Suprapubic skin (tissue), 4 donors: ENCODE results near the gene SMPD3. TPM values are rescaled to one million over a fixed set of nuclear protein-coding genes. Genes with fewer than 3 reads are reported as not detected.

Source experiments
- DNase-seq, 2 donors: peaks; one replicate each; pipeline ENCODE4 v3.0.0-alpha.2; 2019; ENCODE audit warnings: low spot score in 2 of 2
- H3K27ac ChIP-seq: fragments of 200-600 bp; sonication (generic); one replicate; pipeline ENCODE4 v1.5.1; 2019
- H3K27me3 ChIP-seq: fragments of 200-600 bp; sonication (generic); one replicate; pipeline ENCODE4 v1.5.1; 2019
- H3K36me3 ChIP-seq: fragments of 200-600 bp; sonication (generic); one replicate; pipeline ENCODE4 v1.5.1; 2019
- H3K4me1 ChIP-seq: fragments of 200-600 bp; sonication (generic); one replicate; pipeline ENCODE4 v1.5.1; 2019
- H3K4me3 ChIP-seq: fragments of 200-600 bp; sonication (generic); one replicate; pipeline ENCODE4 v1.5.1; 2019; ENCODE audit warnings: mild to moderate bottlenecking
- H3K9me3 ChIP-seq: fragments of 200-600 bp; sonication (generic); one replicate; pipeline ENCODE4 v1.5.1; 2019
- EP300 ChIP-seq: sonication (generic); formaldehyde crosslinking; IDR thresholded peaks from one replicate; pipeline ENCODE4 v1.6.1; 2017; ENCODE audit warnings: antibody characterized with exemption
- POLR2A ChIP-seq, 2 donors: fragments of 450-650 bp; IDR thresholded peaks; one replicate each; pipeline ENCODE4 v1.6.1; 2017; ENCODE audit warnings: antibody characterized with exemption in 2 of 2, mild to moderate bottlenecking in 2 of 2, moderate library complexity in 2 of 2
- POLR2AphosphoS5 ChIP-seq, 3 donors: sonication (generic); formaldehyde crosslinking; IDR thresholded peaks; one replicate each; pipeline ENCODE4 v1.6.1; 2017; ENCODE audit warnings: antibody characterized with exemption in 3 of 3
- WGBS: methylation state at CpG from one replicate; pipeline ENCODE4 v1.1.5; 2018; 5-methylcytosine and 5-hydroxymethylcytosine counted together
- total RNA-seq, 4 donors: library from RNA; depleted of rRNA; stranded (reverse); fragments of >200 nt; gene quantifications; one replicate each; pipeline ENCODE4 v1.1.0, GENCODE V29; 2016
- TF ChIP-seq, protein P1 (sequence below), 2 donors: fragments of 200-600 bp in 1 of 2; fragments of 450-650 bp in 1 of 2; sonication (generic) in 1 of 2; IDR thresholded peaks; one replicate each; pipeline ENCODE4 v1.5.1; 2016 to 2019; ENCODE audit warnings: antibody characterized with exemption in 2 of 2, mild to moderate bottlenecking in 1 of 2, moderate library complexity in 1 of 2

Gene SMPD3
- total RNA-seq, 4 donors from 2014 or later = 26.2 to 64.9 (median 39.9) TPM

DNA sequence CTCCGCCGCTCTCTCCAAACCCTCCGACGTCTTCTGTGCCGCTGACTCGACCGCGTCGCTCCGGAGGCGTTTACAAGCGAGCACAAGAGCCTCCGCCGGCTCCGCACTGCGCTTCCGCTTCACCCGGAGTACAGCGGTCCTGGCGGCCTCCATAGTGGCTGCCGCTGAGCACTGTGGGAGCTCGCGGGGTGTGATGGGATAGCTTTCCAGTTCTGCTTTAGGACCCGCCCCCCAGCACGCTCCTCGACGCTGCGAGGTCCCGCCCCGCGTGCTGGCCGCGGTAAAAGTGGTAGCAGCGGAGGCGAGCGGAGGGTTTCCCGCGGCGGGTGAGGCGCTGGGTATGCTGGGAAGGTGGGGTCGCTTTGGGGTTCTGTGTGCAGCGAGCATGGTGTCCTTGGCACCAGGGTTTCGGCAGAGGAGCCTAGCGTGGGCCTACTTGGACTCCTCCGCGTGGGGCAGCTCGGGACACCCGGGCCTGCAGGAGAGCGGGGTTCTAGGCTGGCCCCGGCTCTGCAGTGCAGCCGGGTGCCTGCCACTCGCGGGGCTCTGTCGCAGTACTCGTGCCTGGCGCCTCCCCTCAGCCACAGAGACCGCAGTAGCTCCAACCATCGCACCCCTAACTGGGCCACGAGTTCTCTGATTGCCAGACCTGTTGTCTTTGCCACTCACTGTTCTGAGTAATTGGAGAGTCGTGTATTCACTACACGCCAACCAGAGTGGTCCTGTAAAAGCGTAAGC, 137.4 kb downstream of the SMPD3 start, which contains the start of the genes PRMT7 and SLC7A6OS:
Gene PRMT7, plus strand, starts transcription at position 246 of the 738 bp plus-strand sequence. CDS start 4,961 bp downstream, outside the sequence.
Gene SLC7A6OS, minus strand, starts transcription at position 173 of the 738 bp plus-strand sequence. Its CDS starts 20 bp downstream, at position 153.
- under 1% methylated on average over 33 of the region's 62 CpGs for WGBS
- H3K4me1 ChIP-seq = peaks cover 31% of the 10 kb centered on the region

DNA sequence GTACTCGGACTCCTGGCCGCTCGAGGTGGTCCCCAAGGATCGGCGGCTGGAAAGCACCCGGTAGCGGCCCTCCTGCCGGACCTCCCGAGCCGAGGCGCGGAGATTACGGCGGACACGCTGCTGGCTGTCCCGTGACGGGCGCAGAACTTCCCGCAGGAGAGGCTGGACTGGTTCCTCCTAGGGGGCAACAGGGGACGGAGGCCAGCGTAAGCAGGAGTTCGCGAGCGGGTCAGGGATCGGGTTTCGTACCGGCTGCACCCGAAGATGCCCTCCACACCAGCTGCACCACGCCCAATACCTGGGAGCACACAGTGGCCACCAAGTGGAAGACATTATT, 137.9 kb downstream of the SMPD3 start:
- TF ChIP-seq POLR2A (IDR thresholded peaks at IDR 0.05) (no peak), POLR2AphosphoS5 (IDR thresholded peaks at IDR 0.05) (no peak), EP300 (no peak)
- TF ChIP-seq, protein P1, sequence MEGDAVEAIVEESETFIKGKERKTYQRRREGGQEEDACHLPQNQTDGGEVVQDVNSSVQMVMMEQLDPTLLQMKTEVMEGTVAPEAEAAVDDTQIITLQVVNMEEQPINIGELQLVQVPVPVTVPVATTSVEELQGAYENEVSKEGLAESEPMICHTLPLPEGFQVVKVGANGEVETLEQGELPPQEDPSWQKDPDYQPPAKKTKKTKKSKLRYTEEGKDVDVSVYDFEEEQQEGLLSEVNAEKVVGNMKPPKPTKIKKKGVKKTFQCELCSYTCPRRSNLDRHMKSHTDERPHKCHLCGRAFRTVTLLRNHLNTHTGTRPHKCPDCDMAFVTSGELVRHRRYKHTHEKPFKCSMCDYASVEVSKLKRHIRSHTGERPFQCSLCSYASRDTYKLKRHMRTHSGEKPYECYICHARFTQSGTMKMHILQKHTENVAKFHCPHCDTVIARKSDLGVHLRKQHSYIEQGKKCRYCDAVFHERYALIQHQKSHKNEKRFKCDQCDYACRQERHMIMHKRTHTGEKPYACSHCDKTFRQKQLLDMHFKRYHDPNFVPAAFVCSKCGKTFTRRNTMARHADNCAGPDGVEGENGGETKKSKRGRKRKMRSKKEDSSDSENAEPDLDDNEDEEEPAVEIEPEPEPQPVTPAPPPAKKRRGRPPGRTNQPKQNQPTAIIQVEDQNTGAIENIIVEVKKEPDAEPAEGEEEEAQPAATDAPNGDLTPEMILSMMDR (IDR thresholded peaks at IDR 0.05) = no peak
- Histone ChIP-seq H3K36me3 (peaks cover 34% of the 10 kb centered on the region), H3K27me3 (no peaks in the 10 kb centered on the region), H3K4me1 (peaks cover 31% of the 10 kb centered on the region), H3K4me3 (peak overlapping the region; percentile 83), H3K9me3 (no peaks in the 10 kb centered on the region), H3K27ac (peak overlapping the region; percentile 84)
- DNase-seq = no peak
- WGBS = no CpG with 5 or more reads among the region's 29 CpGs

More for the DNA sequence above, 137.4 kb downstream of the SMPD3 start, which contains the start of the genes PRMT7 and SLC7A6OS:
- Histone ChIP-seq H3K27me3 (no peaks in the 10 kb centered on the region), H3K27ac (peak within 1 kb of the TSS; percentile 84), H3K4me3 (peak within 1 kb of the TSS; percentile 83), H3K36me3 (peaks cover 34% of the 10 kb centered on the region), H3K9me3 (no peaks in the 10 kb centered on the region)
- TF ChIP-seq EP300 = no peak
- TF ChIP-seq, protein P1 (IDR thresholded peaks at IDR 0.05) = peak in 1 of 2 donors; percentile 39
- TF ChIP-seq POLR2AphosphoS5 (IDR thresholded peaks at IDR 0.05) = peak in 1 of 3 donors; percentile 70
- peak in 1 of 2 donors; percentile 57 for TF ChIP-seq POLR2A (IDR thresholded peaks at IDR 0.05)
- peak; percentile 92 to 94 for DNase-seq

DNA sequence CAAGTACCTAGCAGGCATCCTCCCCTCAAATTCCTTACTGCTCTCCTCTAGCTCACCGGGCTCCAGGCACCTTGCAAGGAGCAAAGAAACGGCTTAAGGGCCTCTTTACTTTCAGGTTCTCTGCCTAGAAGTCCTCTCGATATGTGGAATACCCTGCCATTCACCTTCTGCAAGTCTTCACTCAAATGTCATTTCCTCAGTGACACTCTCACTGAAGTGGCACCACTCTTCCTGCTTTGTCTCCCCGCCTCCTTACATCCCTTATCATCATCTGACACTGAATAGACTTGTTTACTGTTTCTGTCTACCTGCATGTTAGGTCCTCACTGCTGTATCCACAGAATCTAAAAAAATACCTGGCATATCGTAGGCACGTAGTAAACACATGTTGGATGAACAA, 138.5 kb downstream of the SMPD3 start:
- no peak for DNase-seq
- TF ChIP-seq, protein P1 (IDR thresholded peaks at IDR 0.05) = no peak
- TF ChIP-seq POLR2A (IDR thresholded peaks at IDR 0.05) (no peak), POLR2AphosphoS5 (IDR thresholded peaks at IDR 0.05) (no peak), EP300 (no peak)
- Histone ChIP-seq H3K4me1 (peaks cover 31% of the 10 kb centered on the region), H3K27ac (peak overlapping the region; percentile 84), H3K9me3 (no peaks in the 10 kb centered on the region), H3K27me3 (no peaks in the 10 kb centered on the region), H3K36me3 (peaks cover 37% of the 10 kb centered on the region), H3K4me3 (peak overlapping the region; percentile 83)
- 36% methylated on average over 6 of the region's 6 CpGs for WGBS

Other genes starting within 250 kb of the SMPD3 start
- gene ESRP2, start 212.4 kb downstream of the SMPD3 start, total RNA-seq = 100 to 1,000 TPM in 2 of 4 donors, 10 to 100 TPM in 2; 77.0 to 133 (median 99.7) TPM
- gene PLA2G15, start 203.1 kb downstream of the SMPD3 start, total RNA-seq = 10 to 100 TPM; 11.2 to 26.6 (median 23.6) TPM
- 100 to 1,000 TPM in 1 of 4 donors, 10 to 100 TPM in 3; 31.5 to 167 (median 49.0) TPM for gene SLC7A6, start 184.0 kb downstream of the SMPD3 start, total RNA-seq
- 10 to 100 TPM in 2 of 4 donors, 1 to 10 TPM in 2; 8.8 to 18.1 (median 10.1) TPM for gene SLC7A6OS, start 137.6 kb downstream of the SMPD3 start, total RNA-seq
- 100 to 1,000 TPM in 1 of 4 donors, 10 to 100 TPM in 3; 38.8 to 101 (median 69.9) TPM for gene PRMT7, start 137.5 kb downstream of the SMPD3 start, total RNA-seq
- 10 to 100 TPM in 3 of 4 donors, 1 to 10 TPM in 1; 9.1 to 34.5 (median 16.4) TPM for gene ZFP90, start 90.8 kb upstream of the SMPD3 start, total RNA-seq
- gene CDH3, start 196.8 kb upstream of the SMPD3 start, total RNA-seq = 10 to 100 TPM; 39.0 to 96.8 (median 70.1) TPM